ENCODE data around the gene APOO.

GRCh38 chrX:23939203-23939602 lies 31.5 kb upstream of the APOO start:
- TF ChIP-seq REST (IDR thresholded peaks at IDR 0.05; ENCODE audit: low read depth) = no peak
- no peak for TF ChIP-seq RAD21 (IDR thresholded peaks at IDR 0.05; ENCODE audit: low read depth)
- TF ChIP-seq EGR1 (IDR thresholded peaks at IDR 0.05) = no peak
- TF ChIP-seq CEBPB (IDR thresholded peaks at IDR 0.05) = no peak
- no peak for TF ChIP-seq CREB1 (IDR thresholded peaks at IDR 0.05; ENCODE audit: low read depth)
- TF ChIP-seq EP300 (IDR thresholded peaks at IDR 0.05; ENCODE audit: borderline replicate concordance) = no peak
- no peak for TF ChIP-seq YY1 (IDR thresholded peaks at IDR 0.05; ENCODE audit: low read depth)
- TF ChIP-seq FOXM1 (IDR thresholded peaks at IDR 0.05; ENCODE audit: borderline replicate concordance, low read depth) = no peak
- no peak for TF ChIP-seq NFIC (IDR thresholded peaks at IDR 0.05)
- no peak for TF ChIP-seq TAF1 (IDR thresholded peaks at IDR 0.05; ENCODE audit: low read depth)
